ENCODE results near the gene RBM12.

The RBM12 gene

DNA sequence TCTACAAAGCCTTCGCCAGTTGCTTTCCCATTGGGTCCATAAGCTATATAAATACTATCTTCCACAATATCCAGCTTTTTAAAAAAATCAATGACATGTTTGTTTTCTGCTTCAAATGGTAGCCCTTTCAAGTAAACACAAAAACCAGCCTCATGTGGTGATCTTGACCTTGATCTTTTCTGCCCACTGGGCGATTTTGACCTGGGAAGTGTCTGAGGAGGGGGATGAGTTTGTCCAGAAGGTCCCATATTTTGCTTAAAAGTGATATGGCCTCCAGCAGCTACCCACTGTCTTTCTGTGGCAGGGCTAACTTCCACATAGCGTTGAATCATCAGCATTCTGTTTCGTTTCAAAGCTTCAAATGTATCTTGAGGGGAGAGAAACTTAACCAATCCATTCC lies 10.8 kb downstream of the RBM12 start:
- DNase-seq = no peak

DNA sequence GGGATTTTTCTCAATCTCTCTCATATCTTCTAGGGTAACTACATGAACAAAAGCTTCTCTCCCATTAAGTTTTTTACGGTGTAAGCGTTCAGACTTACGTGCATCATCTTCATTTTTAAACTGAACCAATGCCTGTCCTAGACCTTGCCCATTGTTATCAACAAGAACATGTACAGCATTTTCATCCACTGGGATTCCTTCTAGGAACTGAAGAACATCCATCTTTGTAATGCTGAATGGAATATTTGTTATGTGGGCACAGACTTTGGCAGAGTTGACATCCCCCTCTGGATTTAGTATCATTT lies 11.3 kb downstream of the RBM12 start:
- no peak for DNase-seq

DNA sequence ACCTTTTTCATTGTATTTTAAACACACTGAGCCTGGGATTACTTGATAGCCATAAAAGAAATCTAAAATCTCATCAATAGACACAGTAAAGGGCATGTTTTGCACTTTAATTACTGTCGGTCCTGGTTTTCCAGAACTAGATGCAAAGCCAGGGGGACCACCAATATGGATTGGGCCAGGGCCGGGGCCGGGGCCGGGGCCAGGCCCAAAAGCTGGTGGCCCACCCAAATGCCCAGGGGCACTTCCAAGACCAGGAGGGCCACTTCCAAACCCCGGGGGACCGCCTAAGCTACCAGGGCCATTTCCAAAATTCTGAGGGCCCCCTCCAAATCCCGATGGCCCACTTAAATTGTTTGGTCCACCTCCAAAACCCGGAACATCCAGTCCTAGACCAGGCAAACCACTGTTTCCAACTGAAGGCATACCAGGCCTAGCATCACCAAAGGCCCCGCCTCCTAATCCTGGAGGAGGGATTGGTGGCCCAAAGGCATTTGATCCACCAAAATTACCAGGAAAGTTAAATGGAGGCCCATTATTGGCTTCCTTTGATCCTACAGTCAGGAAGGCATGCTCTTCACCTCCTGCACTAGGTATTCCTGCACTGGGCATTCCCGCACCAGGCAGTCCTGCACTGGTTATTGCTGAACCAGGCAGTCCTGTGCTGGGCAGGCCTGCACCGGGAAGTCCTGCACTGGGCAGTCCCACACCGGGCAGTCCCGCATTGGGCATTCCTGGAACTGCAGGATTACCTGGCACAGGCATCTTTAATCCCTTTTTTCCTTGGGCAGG lies 11.9 kb downstream of the RBM12 start:
- no peak for DNase-seq

DNA sequence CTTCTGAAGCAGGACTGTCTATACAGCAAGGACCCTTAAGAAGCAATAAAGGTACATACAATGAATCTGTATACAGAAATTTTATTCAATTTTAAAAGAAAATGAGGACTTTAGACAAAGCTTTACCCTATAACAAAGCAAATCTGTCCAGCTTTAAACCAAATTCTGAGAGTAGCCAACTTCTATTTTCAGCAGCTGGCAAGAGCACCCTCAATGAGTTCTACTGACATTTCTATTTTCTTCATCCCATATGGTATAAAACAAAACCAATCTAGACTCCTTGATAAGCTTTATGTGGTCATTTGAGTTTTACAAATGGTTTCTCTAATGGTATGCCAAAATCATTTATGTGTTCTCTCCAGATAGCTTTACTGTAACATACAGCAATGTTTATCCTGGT lies 12.7 kb downstream of the RBM12 start:
- DNase-seq = no peak

DNA sequence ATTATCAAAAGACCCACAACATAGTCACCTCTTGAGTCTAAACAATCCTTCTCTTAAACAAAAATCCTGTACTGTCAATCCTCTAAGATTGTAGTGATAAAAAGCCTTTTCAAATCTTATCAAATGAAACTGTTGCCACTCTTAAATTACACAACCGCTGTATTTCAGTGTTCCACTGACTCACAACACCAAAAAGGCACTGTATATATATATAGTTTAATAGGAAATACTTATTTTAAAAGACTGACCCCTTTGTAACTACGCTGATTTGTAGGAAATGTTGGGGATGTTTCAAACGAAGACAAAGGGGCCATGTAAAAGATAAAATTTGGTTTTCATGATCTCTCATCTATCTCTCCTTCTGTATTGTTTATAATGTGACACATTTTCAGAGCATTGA lies 14.1 kb downstream of the RBM12 start:
- no peak for DNase-seq

DNA sequence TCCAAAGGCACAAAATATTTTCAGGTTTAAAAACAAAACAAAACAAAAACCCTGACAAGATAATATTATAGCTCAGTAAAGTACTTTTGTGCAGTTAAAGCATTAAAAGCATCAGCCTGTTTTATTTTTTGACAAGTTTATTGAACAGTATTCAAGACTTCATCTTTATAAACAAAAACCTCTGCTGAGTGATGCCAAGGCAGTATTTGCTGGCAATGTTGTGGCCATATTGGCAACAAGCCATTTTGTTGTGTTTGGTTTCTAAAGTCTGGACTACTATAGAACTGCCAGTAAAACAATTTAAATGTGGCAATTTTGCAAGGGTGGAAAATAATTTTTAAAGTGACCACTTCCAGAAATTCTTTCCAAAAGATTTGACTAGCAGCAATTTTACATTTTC lies 15.9 kb downstream of the RBM12 start:
- peak in 1 of 14 donors; percentile 4 for DNase-seq

DNA sequence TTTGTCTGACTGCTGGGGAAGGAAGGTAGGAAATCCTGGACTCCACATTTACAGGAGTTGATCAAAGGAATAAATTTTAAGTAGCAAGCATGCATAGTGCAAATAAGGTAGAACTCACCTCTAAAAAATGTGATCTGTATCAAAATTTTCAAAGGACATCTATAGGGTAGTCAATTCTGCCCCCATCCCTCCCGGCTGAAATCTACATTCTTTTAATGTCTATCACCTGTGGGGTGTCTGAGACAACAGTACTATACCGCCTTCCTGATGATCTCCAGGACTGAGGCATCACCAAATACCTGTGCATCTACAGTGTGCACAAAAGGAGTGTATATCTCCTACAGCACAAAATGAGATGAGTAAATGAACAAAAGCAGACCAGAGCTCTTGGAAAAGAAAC lies 19.9 kb downstream of the RBM12 start:
- no peak for DNase-seq

DNA sequence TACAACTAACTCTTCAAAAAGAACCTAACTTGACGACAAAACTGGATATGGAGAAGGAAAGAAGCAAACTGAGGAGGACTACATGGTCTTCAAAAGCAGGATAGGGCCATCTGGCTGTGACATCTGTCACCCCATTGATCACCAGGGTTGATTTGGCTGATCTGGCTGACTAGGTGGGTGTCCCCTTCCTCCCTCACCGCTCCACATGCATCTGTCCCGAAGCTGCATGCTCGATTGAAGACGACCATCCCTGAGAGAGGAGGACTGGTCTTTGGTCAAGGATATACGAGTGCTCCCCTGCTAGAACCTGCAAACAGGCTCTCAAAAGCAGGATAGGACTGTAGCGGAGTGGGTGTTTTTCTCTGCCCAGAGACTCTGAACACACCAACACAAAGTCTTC lies 21.7 kb downstream of the RBM12 start:
- DNase-seq = no peak

DNA sequence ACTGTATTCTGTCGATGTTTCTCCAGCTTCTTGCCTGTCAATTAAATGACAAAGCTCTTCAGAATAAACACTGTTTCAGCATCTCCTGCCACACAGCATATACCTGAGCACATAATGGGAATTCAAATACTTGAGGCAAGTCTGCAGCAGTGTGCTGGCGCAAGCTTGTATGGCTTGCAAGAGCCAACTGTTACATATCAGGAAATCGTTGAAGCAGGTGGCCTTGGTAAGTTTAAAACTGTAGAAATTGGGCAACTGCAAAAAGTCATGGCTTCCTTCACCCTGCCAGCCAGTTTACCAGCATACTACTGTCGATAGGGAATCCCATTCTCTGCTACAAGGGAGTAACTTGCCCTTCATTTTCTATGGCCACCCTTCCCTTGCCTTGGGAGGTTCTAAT lies 23.0 kb downstream of the RBM12 start:
- DNase-seq = no peak

DNA sequence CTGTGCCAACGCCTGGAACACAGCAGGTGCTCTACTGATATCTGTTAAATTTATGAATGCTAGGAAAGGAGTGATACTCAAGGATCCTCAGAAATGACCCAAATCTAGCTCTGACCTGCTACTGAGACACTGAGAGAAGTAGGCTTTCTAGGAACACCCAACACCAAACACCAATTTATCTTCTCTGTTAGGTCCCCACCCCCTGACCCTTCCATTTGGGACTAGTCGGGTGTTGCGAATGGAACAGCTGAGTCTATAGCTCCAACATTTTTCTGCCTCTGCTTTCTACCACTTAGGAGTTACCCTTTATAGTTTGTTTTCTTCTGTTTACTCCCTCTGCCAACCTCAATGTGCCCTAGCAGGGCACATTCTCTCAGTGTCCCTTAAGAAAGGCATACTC lies 24.0 kb downstream of the RBM12 start:
- DNase-seq = no peak

DNA sequence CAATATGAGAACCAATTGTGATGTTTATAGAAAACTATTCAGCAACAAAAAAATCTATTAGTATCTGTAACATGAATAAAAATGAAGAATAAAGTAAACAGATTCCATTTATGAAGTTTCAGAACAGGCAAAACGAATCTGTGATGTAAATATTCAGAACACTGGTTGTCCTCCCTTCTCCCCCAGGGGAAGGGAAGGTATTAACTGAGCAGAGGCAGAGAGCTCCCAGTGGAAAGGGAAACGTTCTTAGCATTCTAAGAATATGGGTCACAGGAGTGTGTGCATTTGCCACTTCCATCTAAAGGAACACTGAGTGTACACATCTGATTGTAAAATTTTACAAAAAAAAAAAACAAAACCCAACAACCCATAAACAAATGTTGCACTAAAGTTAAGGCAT lies 25.9 kb downstream of the RBM12 start:
- no peak for DNase-seq

DNA sequence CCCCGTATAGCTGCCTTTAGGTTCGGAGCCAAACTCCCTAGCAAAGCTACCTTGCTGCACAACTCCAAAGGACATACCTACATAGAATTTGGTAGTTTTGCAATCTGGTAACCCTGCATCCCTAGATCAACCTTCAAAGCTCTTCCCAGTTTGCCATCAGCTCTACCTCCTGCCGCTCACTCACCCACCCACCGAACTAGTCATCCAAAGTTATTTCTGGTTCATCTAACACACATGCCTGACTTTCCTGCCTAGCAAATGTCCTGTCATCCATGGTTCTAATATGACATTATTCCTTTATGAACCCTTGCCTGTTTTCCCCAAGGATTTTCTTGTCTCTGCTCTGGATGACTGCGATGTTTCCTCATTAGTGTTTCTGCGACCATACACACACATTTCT lies 27.4 kb downstream of the RBM12 start:
- DNase-seq = no peak

DNA sequence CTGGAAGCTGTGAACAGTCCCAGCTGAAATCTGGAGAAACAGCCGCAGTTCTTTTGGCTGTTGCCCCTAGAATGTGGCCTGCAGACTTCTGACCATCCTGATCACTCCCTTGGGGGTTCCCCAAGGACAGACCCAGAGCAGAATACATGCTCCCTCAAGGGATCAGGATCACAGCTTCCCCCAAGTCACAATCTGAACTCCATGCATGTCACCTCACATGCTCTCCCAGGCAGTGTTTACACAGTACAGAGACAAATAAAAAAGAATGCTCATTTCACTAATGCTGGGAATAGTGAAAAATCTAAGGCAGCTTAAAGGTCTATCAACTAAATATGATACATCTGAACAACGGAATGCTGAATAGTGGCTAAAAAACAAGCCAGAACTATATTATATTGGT lies 28.6 kb downstream of the RBM12 start:
- no peak for DNase-seq

DNA sequence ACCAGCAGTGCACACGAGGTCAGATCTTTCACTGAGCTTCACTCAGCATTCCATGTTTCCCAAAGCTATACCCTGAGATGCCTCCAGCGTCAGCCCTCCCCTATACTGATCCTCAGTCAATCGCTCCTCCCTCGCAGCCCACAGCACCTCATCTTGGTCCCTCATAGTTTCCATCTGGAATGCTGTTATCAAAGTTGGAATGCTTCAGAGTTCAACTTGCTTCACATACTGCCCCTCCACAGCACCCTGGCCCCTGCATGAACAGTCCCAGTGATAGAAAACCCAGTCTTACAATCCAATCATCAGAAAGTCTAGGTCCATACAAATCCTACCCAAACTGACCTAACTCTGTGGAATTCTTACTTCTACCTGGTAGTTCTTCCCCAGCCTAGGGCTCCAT lies 29.0 kb downstream of the RBM12 start:
- no peak for DNase-seq

DNA sequence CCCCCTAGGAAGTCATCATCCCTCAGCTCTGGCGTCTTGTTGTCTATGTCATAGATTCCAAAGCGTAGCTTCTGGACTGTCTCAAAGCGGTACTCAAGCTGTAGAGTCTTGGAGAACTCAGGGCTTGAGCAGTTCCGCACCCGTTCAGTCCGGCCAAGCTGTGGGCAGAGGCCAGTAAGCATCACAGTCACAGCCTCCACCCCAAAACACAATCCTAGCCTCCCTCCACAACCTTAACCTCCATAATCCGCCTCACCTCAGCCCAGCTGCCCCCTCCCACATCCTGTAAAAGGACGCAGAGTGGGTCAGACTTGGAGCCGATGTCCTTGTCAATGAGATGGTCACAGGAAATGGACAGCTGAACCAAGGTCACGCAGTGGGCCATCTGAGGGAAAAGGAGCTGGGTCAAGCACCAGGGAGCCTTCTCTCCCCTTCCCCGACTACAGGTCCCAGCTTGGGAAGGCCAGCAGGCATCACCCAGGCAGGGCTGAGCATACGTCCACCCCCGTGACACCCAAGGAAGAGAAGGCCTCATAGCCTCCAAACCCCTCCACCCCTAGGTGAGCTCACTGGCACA lies 32.1 kb downstream of the RBM12 start:
- no peak for DNase-seq

DNA sequence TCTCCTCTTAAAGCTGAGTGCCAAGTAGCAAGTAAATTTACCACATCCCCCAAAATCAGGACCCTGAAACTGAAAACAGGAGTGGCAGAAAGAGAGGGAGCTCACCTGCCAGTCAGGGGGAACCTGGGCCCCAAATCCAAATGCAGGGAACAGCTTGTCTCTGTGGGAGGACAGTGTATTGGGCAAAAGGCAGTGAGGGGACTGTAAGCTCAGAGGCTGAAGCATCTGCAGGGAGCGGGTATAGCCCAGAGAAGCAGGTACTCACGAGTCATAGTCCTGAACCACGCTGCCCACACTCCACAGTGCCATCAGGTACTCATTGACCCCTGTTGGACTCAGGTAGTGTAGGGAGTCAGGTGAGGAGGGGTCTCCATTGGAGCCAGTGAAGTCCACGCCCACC lies 34.1 kb downstream of the RBM12 start:
- no peak for DNase-seq

DNA sequence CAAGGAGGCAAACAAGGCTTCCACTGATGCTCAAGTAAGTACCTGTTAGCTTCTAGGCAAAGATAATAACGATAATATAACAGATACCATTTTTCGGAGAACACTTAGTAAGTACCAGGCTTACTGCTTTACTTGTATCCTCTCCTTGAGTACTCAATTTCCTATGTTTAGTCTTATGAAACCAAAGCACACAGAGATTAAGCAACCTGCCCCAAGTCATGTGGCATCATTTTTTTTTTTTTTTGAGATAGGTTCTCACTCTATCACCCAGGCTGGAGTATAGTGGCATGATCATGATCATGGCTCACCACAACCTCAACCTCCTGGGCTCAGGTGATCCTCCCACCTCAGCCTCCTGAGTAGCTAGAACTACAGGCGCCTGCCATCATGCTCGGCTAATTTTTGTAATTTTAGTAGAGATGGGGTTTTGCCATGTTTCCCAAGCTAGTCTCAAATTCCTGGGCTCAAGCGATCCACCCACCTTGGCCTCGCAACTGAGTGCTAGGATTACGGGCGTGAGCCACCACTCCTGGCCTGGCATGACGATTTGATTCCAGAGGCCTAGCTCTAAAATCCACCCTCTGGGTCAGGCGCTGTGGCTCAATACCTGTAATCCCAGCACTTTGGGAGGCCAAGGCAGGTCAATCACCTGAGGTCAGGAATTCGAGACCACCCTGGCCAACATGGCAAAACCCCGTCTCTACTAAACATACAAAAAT lies 35.1 kb downstream of the RBM12 start:
- no peak for DNase-seq

DNA sequence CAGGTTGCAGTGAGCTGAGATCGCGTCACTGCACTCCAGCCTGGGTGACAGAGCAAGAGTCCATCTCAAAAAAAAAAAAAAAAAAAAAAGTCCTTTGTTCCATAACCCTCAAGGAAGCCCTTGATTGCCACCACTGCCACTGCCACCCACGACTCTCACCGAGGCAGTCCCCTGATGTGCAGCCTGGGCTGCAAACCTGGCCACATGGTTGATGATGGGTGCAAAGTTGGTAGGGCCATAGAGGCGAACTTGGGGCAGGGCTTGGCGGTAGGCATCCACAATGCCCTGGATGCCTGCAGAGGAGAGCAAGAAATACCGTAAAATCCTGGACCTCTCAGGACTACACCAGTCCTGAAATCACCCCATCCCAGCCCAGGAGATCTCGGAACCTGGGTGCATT lies 37.6 kb downstream of the RBM12 start:
- DNase-seq = no peak

DNA sequence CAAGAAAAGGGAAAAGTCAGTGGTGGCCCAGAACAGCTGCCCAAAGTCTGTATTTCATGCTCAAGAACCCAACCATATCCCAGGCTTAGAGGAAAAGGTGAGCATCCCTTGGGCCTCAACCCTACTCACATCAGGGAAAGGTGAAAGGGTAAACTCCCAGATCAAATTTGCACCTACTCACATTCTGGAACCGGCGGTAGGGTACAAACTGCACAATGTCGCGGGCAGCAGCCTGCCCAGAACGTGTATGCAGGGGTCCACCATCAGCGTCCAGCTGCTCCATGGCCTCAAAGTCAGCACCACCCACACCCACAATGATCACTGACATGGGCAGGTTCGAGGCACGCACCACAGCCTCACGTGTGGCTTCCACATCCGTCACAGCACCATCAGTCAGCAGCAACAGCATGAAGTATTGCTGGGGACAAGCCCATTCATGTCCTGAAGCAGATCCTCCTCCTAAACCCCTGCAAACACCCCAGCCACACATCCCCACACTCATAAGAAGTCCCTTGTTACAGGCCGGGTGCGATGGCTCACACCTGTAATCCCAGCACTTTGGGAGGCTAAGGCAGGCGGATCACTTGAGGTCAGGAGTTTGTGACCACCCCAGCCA lies 38.2 kb downstream of the RBM12 start:
- DNase-seq = no peak

DNA sequence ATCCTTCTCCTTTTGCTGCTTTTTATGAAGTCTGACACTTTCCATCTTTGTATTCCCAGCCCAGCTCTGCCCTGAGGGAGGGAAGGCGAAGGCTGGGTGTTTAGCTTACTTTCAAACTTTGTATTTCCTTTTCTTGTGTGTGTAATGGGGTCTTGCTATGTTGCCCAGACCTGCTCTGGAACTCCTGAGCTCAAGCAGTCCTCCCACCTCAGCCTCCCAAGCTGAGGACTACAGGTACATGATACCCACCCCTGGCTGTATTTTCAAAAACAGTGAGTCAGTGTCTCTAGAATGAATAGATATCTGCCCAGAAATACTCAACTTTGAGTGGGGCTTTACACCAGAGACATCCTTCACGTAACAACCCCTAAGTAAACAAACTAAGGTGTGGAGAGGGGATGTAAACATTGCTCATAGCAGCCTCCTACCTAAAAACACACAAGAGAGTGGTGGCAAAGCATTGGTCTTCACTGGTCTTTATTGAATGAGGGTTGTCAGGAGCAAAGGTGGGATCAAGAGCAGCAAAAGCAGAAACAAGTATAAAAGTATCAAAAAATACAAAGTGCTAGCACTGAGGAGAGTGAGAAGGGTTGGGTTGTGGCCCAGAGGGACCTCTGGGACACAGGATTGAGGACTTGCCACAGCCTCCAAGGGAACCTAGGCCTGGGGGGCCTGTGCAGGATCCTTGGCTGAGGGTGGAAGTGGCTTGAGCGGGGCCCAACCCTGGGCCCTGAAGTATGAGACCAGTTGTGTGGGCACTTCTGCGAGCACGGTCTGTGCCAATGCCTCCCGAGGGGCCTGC lies 38.9 kb downstream of the RBM12 start:
- DNase-seq = peak in 1 of 14 donors; percentile 6

DNA sequence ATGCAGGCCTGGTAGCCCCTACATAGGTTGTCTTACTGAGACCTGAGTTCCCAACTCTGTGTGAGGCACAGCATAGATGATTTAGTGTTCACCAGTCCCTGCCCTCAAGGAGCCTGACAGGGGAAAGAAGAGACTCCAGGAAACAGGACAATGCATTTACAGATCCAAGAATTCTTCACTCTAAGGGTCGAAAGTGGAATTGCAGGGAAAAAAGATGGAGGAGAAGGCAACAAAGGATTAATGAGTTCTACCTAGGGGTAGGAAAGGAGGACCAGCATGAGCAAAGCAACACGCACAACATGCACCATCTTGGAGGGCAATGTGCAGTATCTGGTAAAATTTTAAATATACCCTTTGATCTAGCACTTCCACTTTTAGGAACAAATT lies 43.1 kb downstream of the RBM12 start:
- no peak for DNase-seq

DNA sequence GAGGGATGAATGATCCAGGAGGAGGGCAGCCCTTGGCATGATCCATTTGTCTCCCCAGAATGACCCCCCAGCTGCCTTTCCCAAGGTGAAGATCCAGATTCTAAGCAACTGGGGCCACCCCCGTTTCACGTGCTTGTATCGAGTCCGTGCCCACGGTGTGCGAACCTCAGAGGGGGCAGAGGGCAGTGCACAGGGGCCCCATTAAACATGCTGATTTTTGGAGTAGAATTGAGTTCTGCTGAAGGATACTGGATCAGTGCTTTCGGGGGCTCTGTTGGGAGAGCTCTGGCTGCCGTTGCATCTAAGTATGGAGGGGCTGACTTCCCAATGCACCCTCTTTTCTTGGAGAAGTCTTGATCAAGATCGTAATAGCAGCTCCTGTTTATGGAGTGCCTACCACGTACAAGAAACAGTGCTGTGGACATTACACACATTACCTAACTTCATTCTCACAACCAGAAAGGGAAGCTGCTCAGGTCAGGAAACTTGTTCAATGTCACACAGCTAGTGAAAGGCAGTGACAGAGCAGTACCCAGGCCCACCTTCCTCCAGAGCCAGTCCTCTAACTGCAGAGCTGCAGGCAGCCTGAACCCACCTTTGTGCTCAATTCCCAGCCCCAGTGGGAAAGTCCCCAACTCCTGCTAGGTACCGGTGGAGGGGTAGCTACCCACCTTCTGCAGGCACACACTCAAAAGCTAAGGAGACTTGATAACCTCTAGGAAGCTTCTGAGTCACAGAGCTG lies 43.7 kb downstream of the RBM12 start:
- no peak for DNase-seq
